GM12874 (cell line): Measurements from ENCODE around the gene KRTAP10-11.

Source experiments
- CTCF ChIP-seq: IDR thresholded peaks from 2 replicates; pipeline ENCODE4 v1.5.1; 2011; ENCODE audit warnings: low read depth, mild to moderate bottlenecking, control low read depth, low read length, moderate library complexity; ENCODE audit not compliant: insufficient read depth

The KRTAP10-11 gene

DNA sequence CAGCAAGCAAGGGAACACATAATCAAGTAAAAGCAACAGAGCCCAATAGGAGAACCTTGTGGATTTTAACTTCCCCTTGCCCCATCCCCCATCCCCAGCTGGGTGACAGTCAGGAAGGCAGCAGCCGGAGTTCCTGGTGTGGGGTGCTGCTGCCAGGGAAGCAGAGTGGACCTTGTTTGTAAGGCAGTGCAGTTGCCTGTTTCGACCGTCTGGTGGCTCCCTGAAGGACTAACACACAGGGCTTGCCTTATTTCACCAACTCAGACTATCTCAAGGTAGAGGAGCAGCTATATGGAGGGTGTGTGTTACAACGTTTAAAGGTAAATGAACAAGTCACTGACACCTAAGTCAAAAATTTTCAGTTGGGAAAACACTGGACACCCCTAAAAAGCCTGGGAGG is 27.7 kb upstream of the KRTAP10-11 start:
- no peak for TF ChIP-seq CTCF

- no peak for TF ChIP-seq CTCF
Observed at GRCh38 chr21:44618909-44619308, 27.3 kb upstream of the KRTAP10-11 start.

- no peak for TF ChIP-seq CTCF
Observed at GRCh38 chr21:44619886-44620285, 26.3 kb upstream of the KRTAP10-11 start.

- no peak for TF ChIP-seq CTCF
Observed at GRCh38 chr21:44623575-44623974, 22.6 kb upstream of the KRTAP10-11 start.

GRCh38 chr21:44625756-44626155 is 20.5 kb upstream of the KRTAP10-11 start:
- no peak for TF ChIP-seq CTCF

DNA sequence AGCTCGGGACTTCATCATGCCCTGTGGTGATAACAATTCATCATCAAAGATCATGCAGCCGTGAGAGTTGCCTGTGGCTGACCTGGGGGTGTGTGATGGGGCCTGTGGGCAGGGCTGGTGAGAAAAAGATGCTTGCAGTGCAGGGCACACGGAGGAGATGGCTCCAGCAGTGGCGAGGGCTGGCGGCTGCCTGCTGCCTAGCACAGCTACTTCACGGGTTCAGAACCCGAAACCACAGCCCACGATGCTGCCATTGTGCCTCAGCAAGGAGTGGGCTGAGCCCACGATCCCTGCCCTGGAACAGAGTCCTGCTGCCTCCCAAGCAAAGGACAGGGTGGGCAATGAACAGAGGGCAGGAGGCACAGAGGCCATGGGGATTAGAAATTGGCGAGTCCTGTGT is 20.0 kb upstream of the KRTAP10-11 start:
- TF ChIP-seq CTCF: no peak

- TF ChIP-seq CTCF: no peak
Observed at GRCh38 chr21:44626673-44627143, 19.5 kb upstream of the KRTAP10-11 start, which contains the start of gene KRTAP10-9. Gene KRTAP10-9 (plus strand): TSS chr21:44627093. CDS start chr21:44627172, 79 bp downstream.

DNA sequence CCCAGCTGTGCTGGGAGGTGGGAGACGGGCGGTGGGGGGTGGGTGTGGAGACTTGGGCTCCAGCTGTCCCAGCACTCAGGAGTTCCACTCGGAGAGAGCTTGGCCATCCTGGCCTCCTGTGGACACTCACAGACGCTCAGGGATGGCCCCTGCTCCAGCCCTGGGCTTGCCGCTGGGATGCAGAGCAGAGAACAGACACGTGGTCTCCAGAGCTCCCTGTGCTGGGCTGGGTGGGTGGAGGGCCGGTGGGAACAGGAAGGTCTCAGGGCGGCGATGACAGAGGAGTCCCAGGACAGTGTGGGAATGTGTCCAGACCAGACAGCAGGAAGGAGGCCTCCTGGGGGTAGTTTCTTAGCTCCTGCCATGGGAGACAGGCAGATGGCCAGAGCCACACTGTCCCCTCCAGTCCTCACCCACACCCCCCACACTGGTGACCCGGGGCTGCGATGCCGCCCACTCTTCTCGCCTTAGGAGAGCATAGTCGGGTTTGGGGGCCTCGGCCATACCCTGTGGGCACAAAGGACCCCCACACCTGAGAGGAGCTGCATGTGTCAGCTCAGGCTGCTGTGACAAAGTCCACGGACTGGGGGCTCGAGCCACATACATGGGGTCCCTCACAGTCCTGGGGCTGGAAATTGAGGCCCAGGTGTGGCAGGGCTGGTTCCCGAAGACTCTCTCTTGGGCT is 17.4 kb upstream of the KRTAP10-11 start:
- no peak for TF ChIP-seq CTCF
